Psoas muscle (tissue), 8 donors: Measurements from ENCODE around the gene TM4SF1. TPM values are rescaled to one million over a fixed set of nuclear protein-coding genes. Genes with fewer than 3 reads are reported as not detected.

Experiments used
- ATAC-seq, 4 donors: fragments of 200-7000 bp; cut with Tn5 transposase; one replicate each; pipeline ENCODE4 v1.9.1; 2020; ENCODE audit warnings: moderate library complexity in 3 of 4, mild to moderate bottlenecking in 2 of 4
- DNase-seq, 2 donors: peaks; one replicate each; pipeline ENCODE4 v3.0.0-alpha.2; 2020
- H3K27ac ChIP-seq: fragments of 200-600 bp; one replicate; pipeline ENCODE4 v1.8.0; 2022
- H3K27me3 ChIP-seq, 3 donors: fragments of 200-600 bp in 1 of 3; one replicate each; pipeline versions ENCODE4 v1.6.1 to v1.8.0; 2013 to 2022; ENCODE audit warnings: low read length in 2 of 3, mild to moderate bottlenecking in 2 of 3, moderate library complexity in 1 of 3; ENCODE audit not compliant: insufficient read depth in 3 of 3
- H3K36me3 ChIP-seq, 2 donors: fragments of 200-600 bp in 1 of 2; one replicate each; pipeline versions ENCODE4 v1.6.1 to v1.8.0; 2013 to 2022; ENCODE audit warnings: low read depth in 1 of 2, mild to moderate bottlenecking in 1 of 2, moderate library complexity in 1 of 2; ENCODE audit not compliant: insufficient read depth in 1 of 2
- H3K4me1 ChIP-seq: fragments of 200-600 bp; one replicate; pipeline ENCODE4 v1.8.0; 2022
- H3K4me3 ChIP-seq: fragments of 200-600 bp; one replicate; pipeline ENCODE4 v1.8.0; 2022; ENCODE audit warnings: mild to moderate bottlenecking
- H3K9me3 ChIP-seq: fragments of 200-600 bp; one replicate; pipeline ENCODE4 v1.8.0; 2022
- WGBS, 3 donors: extraction: QIAGEN DNeasy Blood & Tissue Kit; methylation state at CpG; one replicate each; pipeline versions ENCODE4 v1.1.6 to v1.1.7; 2013; 5-methylcytosine and 5-hydroxymethylcytosine counted together
- intact Hi-C, 2 donors: fragments of 100-400 bp; cut with DNase I; formaldehyde crosslinking; loops; one replicate each; pipeline versions ENCODE4 v1.11.0 to v1.14.2; 2022
- polyA plus RNA-seq, 3 donors: library from polyadenylated mRNA; stranded (reverse); fragments of 200-250 nt; gene quantifications; one replicate each; pipeline ENCODE4 v1.2.3, GENCODE V29; 2013
- total RNA-seq, 4 donors: library from RNA; stranded (reverse); fragmentation: NEBNext Ultra II Directional in 2 of 4; extraction: Animal tissue kit (Norgen Biotek cat#: 25700) in 2 of 4; gene quantifications; one replicate each; pipeline versions ENCODE4 v1.2.1 to v1.2.4, GENCODE V29; 2021 to 2023
- TF ChIP-seq, protein P1 (sequence below): fragments of 200-600 bp; IDR thresholded peaks from one replicate; pipeline ENCODE4 v1.8.0; 2022; ENCODE audit warnings: antibody characterized with exemption
- donor health status: healthy with polysubstance abuse.
- donor health status: DM: no; HTN: no; CAD: no; lungs with moderate emphysema.
- donor health status: Bipolar disorder and iron deficiency.
- donor health status: healthy.
- donor health status: DM: yes; HTN: yes; CAD: no.
- donor health status: DM: no; HTN: no; CAD: no.
- donor health status: DM: no; HTN: no; CAD: no.
- donor health status: DM: yes; HTN: yes; CAD: no.

The TM4SF1 gene
- total and polyA plus RNA-seq, 7 donors: 30.7 to 61.1 (median 49.4) TPM

GRCh38 chr3:149333176-149333859, 44.1 kb downstream of the TM4SF1 start, which contains the start of gene TM4SF18:
TSS of gene TM4SF18 (minus strand) at chr3:149333636. CDS start at chr3:149333382, 254 bp downstream.
- Histone ChIP-seq H3K4me3 (peak within 1 kb of the TSS; percentile 50), H3K4me1 (no peaks in the 10 kb centered on the region), H3K27me3 (no peaks in the 10 kb centered on the region), H3K36me3 (no peaks in the 10 kb centered on the region), H3K27ac (peak within 1 kb of the TSS; percentile 51), H3K9me3 (no peaks in the 10 kb centered on the region)
- TF ChIP-seq, protein P1, sequence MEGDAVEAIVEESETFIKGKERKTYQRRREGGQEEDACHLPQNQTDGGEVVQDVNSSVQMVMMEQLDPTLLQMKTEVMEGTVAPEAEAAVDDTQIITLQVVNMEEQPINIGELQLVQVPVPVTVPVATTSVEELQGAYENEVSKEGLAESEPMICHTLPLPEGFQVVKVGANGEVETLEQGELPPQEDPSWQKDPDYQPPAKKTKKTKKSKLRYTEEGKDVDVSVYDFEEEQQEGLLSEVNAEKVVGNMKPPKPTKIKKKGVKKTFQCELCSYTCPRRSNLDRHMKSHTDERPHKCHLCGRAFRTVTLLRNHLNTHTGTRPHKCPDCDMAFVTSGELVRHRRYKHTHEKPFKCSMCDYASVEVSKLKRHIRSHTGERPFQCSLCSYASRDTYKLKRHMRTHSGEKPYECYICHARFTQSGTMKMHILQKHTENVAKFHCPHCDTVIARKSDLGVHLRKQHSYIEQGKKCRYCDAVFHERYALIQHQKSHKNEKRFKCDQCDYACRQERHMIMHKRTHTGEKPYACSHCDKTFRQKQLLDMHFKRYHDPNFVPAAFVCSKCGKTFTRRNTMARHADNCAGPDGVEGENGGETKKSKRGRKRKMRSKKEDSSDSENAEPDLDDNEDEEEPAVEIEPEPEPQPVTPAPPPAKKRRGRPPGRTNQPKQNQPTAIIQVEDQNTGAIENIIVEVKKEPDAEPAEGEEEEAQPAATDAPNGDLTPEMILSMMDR: no peak
- ATAC-seq: no peak
- intact Hi-C loops: no loop called here
- no peak for DNase-seq
- 48 to 55% (median 54%) methylated on average over 11 of the region's 11 CpGs for WGBS, 3 donors

DNA sequence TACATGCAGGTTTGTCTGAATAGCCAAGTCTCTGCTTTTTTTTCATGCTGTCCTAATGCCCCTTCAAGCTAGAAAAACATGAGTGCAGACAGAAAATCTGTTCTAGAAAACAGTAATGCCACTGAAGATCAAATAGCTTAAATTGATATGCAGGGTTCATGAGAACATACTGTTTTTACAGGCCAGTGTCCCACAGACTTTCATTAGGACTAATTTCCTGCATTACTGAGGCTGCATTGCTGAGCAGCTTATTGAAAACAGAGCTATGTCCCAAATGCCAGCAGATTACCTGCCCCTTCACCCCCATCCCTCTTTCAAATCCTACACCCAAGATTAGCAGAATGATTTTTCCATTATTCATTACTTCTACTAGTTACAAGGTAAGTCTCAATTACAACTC, 44.7 kb downstream of the TM4SF1 start:
- intact Hi-C loops: no loop called here
- H3K36me3 ChIP-seq: no peaks in the 10 kb centered on the region
- ATAC-seq (no peak), DNase-seq (no peak)
- H3K4me3 ChIP-seq: peak overlapping the region; percentile 50
- H3K4me1 ChIP-seq: no peaks in the 10 kb centered on the region
- no peaks in the 10 kb centered on the region for H3K9me3 ChIP-seq
- no peaks in the 10 kb centered on the region for H3K27me3 ChIP-seq
- peak overlapping the region; percentile 51 for H3K27ac ChIP-seq
- TF ChIP-seq, protein P1: no peak

DNA sequence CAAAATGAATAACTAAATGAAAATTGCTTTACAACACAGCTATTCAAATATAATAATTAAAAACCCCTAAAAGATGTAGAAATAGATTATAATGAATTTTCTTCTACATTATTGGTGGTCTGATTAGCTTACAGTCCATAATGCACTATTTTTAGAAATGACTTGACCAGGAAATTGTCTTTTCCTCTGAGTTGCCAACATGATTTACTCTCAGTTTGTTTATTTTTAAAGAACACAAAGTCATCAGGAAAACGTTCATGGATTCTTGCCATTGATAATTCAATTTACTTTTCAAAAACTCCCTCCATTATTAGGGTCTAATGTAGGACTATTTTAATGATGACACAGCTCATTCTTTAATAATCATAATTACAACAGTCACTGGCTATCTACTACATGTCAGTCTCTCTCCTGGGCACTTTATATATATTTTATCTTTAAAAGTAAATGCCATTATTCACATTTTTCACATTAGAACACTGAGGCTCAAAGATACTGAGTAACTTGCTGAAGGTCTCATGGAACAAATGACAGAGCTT, 45.2 kb downstream of the TM4SF1 start:
- Histone ChIP-seq H3K9me3 (no peaks in the 10 kb centered on the region), H3K27ac (peak overlapping the region; percentile 51), H3K36me3 (no peaks in the 10 kb centered on the region), H3K4me3 (peak overlapping the region; percentile 50), H3K27me3 (no peaks in the 10 kb centered on the region), H3K4me1 (no peaks in the 10 kb centered on the region)
- WGBS, 3 donors: 0 to 4% (median 1%) methylated on average over 1 of the region's 1 CpG
- ATAC-seq: no peak
- DNase-seq: no peak
- intact Hi-C loops: no loop called here
- TF ChIP-seq, protein P1: no peak

GRCh38 chr3:149331396-149331795, 46.1 kb downstream of the TM4SF1 start:
- intact Hi-C loops: no loop called here
- no peaks in the 10 kb centered on the region for H3K36me3 ChIP-seq
- peak overlapping the region; percentile 50 for H3K4me3 ChIP-seq
- no peak for ATAC-seq
- H3K9me3 ChIP-seq: no peaks in the 10 kb centered on the region
- DNase-seq: no peak
- TF ChIP-seq, protein P1: no peak
- WGBS, 3 donors: 60 to 64% (median 63%) methylated on average over 2 of the region's 2 CpGs
- no peaks in the 10 kb centered on the region for H3K27me3 ChIP-seq
- no peaks in the 10 kb centered on the region for H3K4me1 ChIP-seq
- H3K27ac ChIP-seq: no peak overlapping the region
